GM15510 (cell line): ENCODE data around the gene ELL2.

Experiments
- POLR2A ChIP-seq: IDR thresholded peaks from 3 replicates; pipeline ENCODE4 v1.6.1; 2011; ENCODE audit warnings: borderline replicate concordance; ENCODE audit not compliant: insufficient read length; ENCODE audit errors: extremely low read depth

ELL2 gene

GRCh38 chr5:95861864-95862561 is 99.6 kb downstream of the ELL2 start:
- no peak for TF ChIP-seq POLR2A

- no peak for TF ChIP-seq POLR2A
Observed at GRCh38 chr5:95861221-95861863, 100.3 kb downstream of the ELL2 start.

GRCh38 chr5:95859661-95860060 is 102.0 kb downstream of the ELL2 start:
- TF ChIP-seq POLR2A: no peak

GRCh38 chr5:95858661-95859595 is 102.7 kb downstream of the ELL2 start:
- TF ChIP-seq POLR2A: no peak

- no peak for TF ChIP-seq POLR2A
Observed at GRCh38 chr5:95858023-95858461, 103.6 kb downstream of the ELL2 start.

GRCh38 chr5:95857185-95857945 is 104.3 kb downstream of the ELL2 start:
- no peak for TF ChIP-seq POLR2A

GRCh38 chr5:95856501-95856981 is 105.1 kb downstream of the ELL2 start:
- no peak for TF ChIP-seq POLR2A

GRCh38 chr5:95853490-95853889 is 108.2 kb downstream of the ELL2 start:
- TF ChIP-seq POLR2A: no peak

GRCh38 chr5:95852567-95852966 is 109.1 kb downstream of the ELL2 start:
- TF ChIP-seq POLR2A: no peak

- no peak for TF ChIP-seq POLR2A
Observed at GRCh38 chr5:95850391-95850894, 111.2 kb downstream of the ELL2 start.

GRCh38 chr5:95848701-95849100 is 113.0 kb downstream of the ELL2 start:
- no peak for TF ChIP-seq POLR2A

GRCh38 chr5:95847261-95847592 is 114.4 kb downstream of the ELL2 start:
- no peak for TF ChIP-seq POLR2A

GRCh38 chr5:95846554-95847260 is 114.9 kb downstream of the ELL2 start:
- TF ChIP-seq POLR2A: no peak

GRCh38 chr5:95845391-95845790 is 116.3 kb downstream of the ELL2 start:
- TF ChIP-seq POLR2A: no peak
